OCI-LY7 (cell line): ENCODE measurements around the gene EBF3. TPM values are rescaled to one million over a fixed set of nuclear protein-coding genes. Genes with fewer than 3 reads are reported as not detected.

Experiments used
- BruUV-seq: library from RNA; stranded (reverse); fragments of 400-500 nt; replicated peaks from 2 replicates; lab custom pipeline; 2021; lab: Mats Ljungman, UMichigan
- CTCF ChIA-PET: fragments of 300-600 bp; sonication (Branson Sonifier 250); formaldehyde crosslinking; loops from one replicate; lab custom pipeline; 2022; ENCODE audit warnings: antibody characterized with exemption; ENCODE audit not compliant: unreplicated experiment; lab: Charles Lee
- POLR2A ChIA-PET: fragments of 300-600 bp; sonication (Branson Sonifier 250); formaldehyde crosslinking; loops from one replicate; lab custom pipeline; 2022; ENCODE audit warnings: antibody characterized with exemption; lab: Charles Lee
- DNase-seq: peaks from one replicate; pipeline ENCODE4 v3.0.0-alpha.2; 2015; ENCODE audit warnings: low spot score
- H2AFZ ChIP-seq: fragments of 200-600 bp; sonication (generic), shearing (Covaris generic); 2 replicates; pipeline ENCODE4 v1.6.1; 2014; ENCODE audit warnings: mild to moderate bottlenecking, antibody characterized with exemption, low read length, moderate library complexity
- H3K27ac ChIP-seq: fragments of 200-600 bp; sonication (generic); 2 replicates; pipeline ENCODE4 v1.5.1; 2014; ENCODE audit warnings: mixed run types, low read depth, mild to moderate bottlenecking, moderate library complexity, low read length, inconsistent platforms; ENCODE audit not compliant: poor library complexity, severe bottlenecking
- H3K36me3 ChIP-seq: fragments of 200-600 bp; sonication (generic); 2 replicates; pipeline ENCODE4 v1.6.1; 2014; ENCODE audit warnings: mild to moderate bottlenecking, antibody characterized with exemption, low read length, moderate library complexity, mixed read lengths; ENCODE audit not compliant: insufficient read depth
- H3K4me1 ChIP-seq: fragments of 200-600 bp; sonication (generic); 2 replicates; pipeline ENCODE4 v1.5.1; 2014; ENCODE audit warnings: mild to moderate bottlenecking, low read length; ENCODE audit not compliant: insufficient read depth, poor library complexity, severe bottlenecking
- H3K4me2 ChIP-seq: fragments of 200-600 bp; sonication (generic); 2 replicates; pipeline ENCODE4 v1.6.1; 2014; ENCODE audit warnings: mild to moderate bottlenecking, low read length
- H3K4me3 ChIP-seq: fragments of 200-600 bp; sonication (generic); 2 replicates; pipeline ENCODE4 v1.5.1; 2014; ENCODE audit warnings: mild to moderate bottlenecking, low read depth, low read length; ENCODE audit not compliant: poor library complexity, severe bottlenecking
- H3K79me2 ChIP-seq: fragments of 200-600 bp; sonication (generic); 2 replicates; pipeline ENCODE4 v1.6.1; 2016; ENCODE audit warnings: low read depth, mild to moderate bottlenecking, low read length, moderate library complexity, mixed read lengths; ENCODE audit not compliant: insufficient read depth
- H3K9me2 ChIP-seq: fragments of 200-600 bp; sonication (generic); 2 replicates; pipeline ENCODE4 v1.6.1; 2016; ENCODE audit warnings: mild to moderate bottlenecking, low read length, mixed read lengths; ENCODE audit not compliant: insufficient read depth
- H3K9me3 ChIP-seq: fragments of 200-600 bp; sonication (generic); 2 replicates; pipeline ENCODE4 v1.6.1; 2014; ENCODE audit warnings: mild to moderate bottlenecking, mixed run types, low read length, mixed read lengths
- H4K20me1 ChIP-seq: fragments of 200-600 bp; sonication (generic); 2 replicates; pipeline ENCODE4 v1.6.1; 2014; ENCODE audit warnings: mild to moderate bottlenecking, antibody characterized with exemption, low read length, moderate library complexity, mixed read lengths; ENCODE audit not compliant: insufficient read depth
- CTCF ChIP-seq: fragments of 200-600 bp; sonication (generic); conservative IDR thresholded peaks from 2 replicates; pipeline ENCODE4 v1.5.1; 2014; ENCODE audit warnings: mild to moderate bottlenecking, antibody characterized with exemption, low read length, moderate library complexity, mixed read lengths
- EZH2phosphoT487 ChIP-seq: fragments of 200-600 bp; sonication (generic); IDR thresholded peaks from 2 replicates; pipeline ENCODE4 v1.6.1; 2018; ENCODE audit warnings: low read depth, borderline replicate concordance, mild to moderate bottlenecking, mixed run types, antibody characterized with exemption, low read length, moderate library complexity, mixed read lengths
- intact Hi-C: fragments of 100-400 bp; cut with micrococcal nuclease; formaldehyde crosslinking; loops from one replicate; pipeline ENCODE4 v1.10.0; 2022; ENCODE audit not compliant: unreplicated experiment
- total RNA-seq, 2 experiments: library from RNA; depleted of rRNA in 1 of 2; stranded (reverse); fragments of >200 nt in 1 of 2; shearing (Covaris generic) in 1 of 2; gene quantifications; 2 replicates each; pipeline ENCODE4 v1.2.3, GENCODE V29; 2014 to 2022

Gene EBF3
- total RNA-seq, 2 experiments from 2014 or later: not detected

GRCh38 chr10:129809841-129810240 is 154.2 kb downstream of the EBF3 start:
- Histone ChIP-seq H3K4me2 (no peak overlapping the region), H2AFZ (no peak overlapping the region), H3K27ac (no peak overlapping the region), H4K20me1 (no peaks in the 10 kb centered on the region), H3K36me3 (no peaks in the 10 kb centered on the region), H3K4me3 (no peak overlapping the region), H3K9me2 (no peaks in the 10 kb centered on the region), H3K4me1 (no peaks in the 10 kb centered on the region), H3K9me3 (no peaks in the 10 kb centered on the region), H3K79me2 (no peaks in the 10 kb centered on the region)
- no peak for DNase-seq
- CTCF ChIA-PET: no interaction called here
- BruUV-seq: no TSS peak
- intact Hi-C loops: no loop called here
- TF ChIP-seq EZH2phosphoT487 (no peak), CTCF (no peak)
- POLR2A ChIA-PET: interaction anchor here (0.6 kb wide), 1 partner anchor 125 kb away, joined by 3 read pairs; no protein-coding TSS in a partner anchor

GRCh38 chr10:129809431-129809830 is 154.6 kb downstream of the EBF3 start:
- TF ChIP-seq CTCF: no peak
- TF ChIP-seq EZH2phosphoT487: no peak
- H3K79me2 ChIP-seq: no peaks in the 10 kb centered on the region
- CTCF ChIA-PET: no interaction called here
- no peak overlapping the region for H3K4me3 ChIP-seq
- H3K9me2 ChIP-seq: no peaks in the 10 kb centered on the region
- no peak for DNase-seq
- H3K4me2 ChIP-seq: no peak overlapping the region
- H3K4me1 ChIP-seq: no peaks in the 10 kb centered on the region
- BruUV-seq: no TSS peak
- H2AFZ ChIP-seq: no peak overlapping the region
- no peaks in the 10 kb centered on the region for H4K20me1 ChIP-seq
- no peaks in the 10 kb centered on the region for H3K36me3 ChIP-seq
- no peak overlapping the region for H3K27ac ChIP-seq
- H3K9me3 ChIP-seq: no peaks in the 10 kb centered on the region
- intact Hi-C loops: no loop called here
- POLR2A ChIA-PET: no interaction called here

- intact Hi-C loops: no loop called here
- Histone ChIP-seq H3K36me3 (no peaks in the 10 kb centered on the region), H2AFZ (no peak overlapping the region), H3K79me2 (no peaks in the 10 kb centered on the region), H3K4me3 (no peak overlapping the region), H3K4me1 (no peaks in the 10 kb centered on the region), H3K4me2 (no peak overlapping the region), H3K9me3 (0 out of 2 replicates have a peak, but pooled peaks cover 4% of the 10 kb centered on the region), H3K27ac (no peak overlapping the region), H4K20me1 (no peaks in the 10 kb centered on the region), H3K9me2 (no peaks in the 10 kb centered on the region)
- BruUV-seq: no TSS peak
- DNase-seq: no peak
- no peak for TF ChIP-seq CTCF
- TF ChIP-seq EZH2phosphoT487: no peak
- CTCF ChIA-PET: no interaction called here
- POLR2A ChIA-PET: no interaction called here
These were observed 155.7 kb downstream of the EBF3 start for GRCh38 chr10:129808092-129808983.
